GM12891 (cell line): ENCODE data around the gene AADACL3.
"Not testable (repeated sequence)": the region's sequence is repeated elsewhere in the genome, so short reads cannot be mapped to it uniquely, and the experiment has no call there.

Source experiments
- DNase-seq: peaks from one replicate; pipeline ENCODE4 v3.0.0; 2011; ENCODE audit warnings: low spot score; ENCODE audit not compliant: insufficient read length
- FAIRE-seq: peaks from 2 replicates; lab custom pipeline; 2011; peaks lifted over from hg19 to GRCh38; lab: Jason Lieb, UNC
- PAX5 ChIP-seq: IDR thresholded peaks from 2 replicates; pipeline ENCODE4 v1.6.1; 2011; ENCODE audit warnings: low read length, moderate library complexity, mild to moderate bottlenecking; ENCODE audit not compliant: insufficient read depth, severe bottlenecking
- POLR2A ChIP-seq: IDR thresholded peaks from 2 replicates; pipeline ENCODE4 v1.6.1; 2011; ENCODE audit warnings: low read depth, low read length, control low read depth
- POLR2AphosphoS5 ChIP-seq: IDR thresholded peaks from 2 replicates; pipeline ENCODE4 v1.6.1; 2011; ENCODE audit warnings: low read depth, low read length, control low read depth
- POU2F2 ChIP-seq: IDR thresholded peaks from 2 replicates; pipeline ENCODE4 v1.6.1; 2011; ENCODE audit warnings: low read depth, mild to moderate bottlenecking, control low read depth, low read length, moderate library complexity
- SPI1 ChIP-seq: IDR thresholded peaks from 2 replicates; pipeline ENCODE4 v1.6.1; 2011; ENCODE audit warnings: low read depth, low read length, control low read depth
- TAF1 ChIP-seq: IDR thresholded peaks from 2 replicates; pipeline ENCODE4 v1.6.1; 2011; ENCODE audit warnings: low read depth, low read length, control low read depth

AADACL3 gene

GRCh38 chr1:12697397-12697796 is 18.5 kb upstream of the AADACL3 start:
- no peak for TF ChIP-seq POLR2A
- no peak for TF ChIP-seq POU2F2
- no peak for TF ChIP-seq PAX5
- TF ChIP-seq SPI1, result no peak
- TF ChIP-seq POLR2AphosphoS5, result no peak
- TF ChIP-seq TAF1, result no peak
- FAIRE-seq (no peak), DNase-seq (no peak)

DNA sequence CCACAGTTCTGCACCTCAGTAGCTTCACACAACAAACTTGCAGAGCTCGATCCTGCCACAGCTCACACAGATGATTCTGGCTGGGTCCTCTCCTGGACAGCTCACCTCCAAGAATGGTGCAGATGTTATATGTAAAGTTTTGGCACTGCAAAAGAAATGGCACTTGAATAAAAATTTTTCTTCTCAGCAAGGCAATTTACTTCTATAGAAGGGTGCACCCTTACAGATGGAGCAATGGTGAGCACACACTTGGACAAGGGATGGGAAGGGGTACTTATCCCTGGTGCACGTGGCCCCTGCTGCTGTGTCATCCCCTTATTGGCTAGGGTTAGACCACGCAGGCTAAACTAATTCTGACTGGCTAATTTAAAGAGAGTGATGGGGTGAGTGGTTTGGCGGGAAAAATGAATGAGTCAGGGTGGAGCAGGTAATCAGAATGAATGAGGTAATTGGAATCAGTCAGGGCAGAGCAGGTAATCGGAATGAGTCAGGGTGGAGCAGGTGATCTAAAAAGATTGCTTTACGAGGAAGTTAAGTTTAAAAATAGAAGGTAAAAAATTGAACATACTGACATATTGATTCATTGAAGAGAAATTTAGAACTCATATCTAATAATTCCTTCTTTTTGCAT is 12.0 kb upstream of the AADACL3 start:
- TF ChIP-seq POLR2AphosphoS5 (no peak), SPI1 (no peak)

GRCh38 chr1:12706061-12706460 is 9.8 kb upstream of the AADACL3 start:
- no peak for FAIRE-seq
- DNase-seq, result no peak
- TF ChIP-seq SPI1 (no peak), PAX5 (no peak), POLR2A (no peak), TAF1 (no peak), POLR2AphosphoS5 (no peak), POU2F2 (no peak)

More for the DNA sequence above, 12.0 kb upstream of the AADACL3 start:
- FAIRE-seq (no peak), DNase-seq (no peak)

GRCh38 chr1:12708396-12709090 is 7.4 kb upstream of the AADACL3 start:
- no peak for DNase-seq
- FAIRE-seq, result no peak
- TF ChIP-seq POLR2AphosphoS5, result no peak
- no peak for TF ChIP-seq POU2F2
- no peak for TF ChIP-seq TAF1
- no peak for TF ChIP-seq PAX5

- DNase-seq, result no peak
- no peak for FAIRE-seq
- TF ChIP-seq SPI1, result no peak
- no peak for TF ChIP-seq PAX5
- TF ChIP-seq POU2F2, result no peak
- TF ChIP-seq TAF1, result no peak
- TF ChIP-seq POLR2AphosphoS5, result no peak
- no peak for TF ChIP-seq POLR2A
Observed at GRCh38 chr1:12709091-12709491, 6.8 kb upstream of the AADACL3 start.

GRCh38 chr1:12709696-12710095 is 6.2 kb upstream of the AADACL3 start:
- no peak for FAIRE-seq
- TF ChIP-seq PAX5, result no peak
- TF ChIP-seq SPI1, result no peak
- no peak for TF ChIP-seq POLR2AphosphoS5
- no peak for TF ChIP-seq POLR2A
- TF ChIP-seq TAF1, result no peak
- TF ChIP-seq POU2F2, result no peak
- DNase-seq, result no peak

- TF ChIP-seq POU2F2 (no peak), POLR2A (no peak), POLR2AphosphoS5 (no peak), SPI1 (no peak), TAF1 (no peak), PAX5 (no peak)
- DNase-seq (no peak), FAIRE-seq (no peak)
Observed at GRCh38 chr1:12711536-12711935, 4.4 kb upstream of the AADACL3 start.

DNA sequence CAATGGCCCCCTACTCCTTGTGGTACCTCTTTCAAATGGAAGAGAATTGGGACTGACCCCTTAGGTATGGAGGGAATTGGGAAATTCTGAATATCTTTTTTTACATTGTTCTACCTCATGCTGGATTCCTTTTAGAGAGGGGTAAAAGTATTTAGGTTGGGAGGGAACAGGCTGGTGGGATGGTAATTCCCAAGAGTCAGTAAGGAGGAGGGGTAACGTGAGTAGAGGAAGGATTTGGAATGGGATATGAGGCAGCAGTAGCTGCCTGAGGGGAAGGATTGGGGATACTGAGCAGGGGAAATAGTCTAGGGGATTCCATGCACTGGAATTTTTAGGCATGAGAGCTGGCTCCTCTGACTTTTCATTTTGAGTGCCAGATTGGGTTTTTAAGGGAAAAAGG is 3.8 kb upstream of the AADACL3 start:
- FAIRE-seq (no peak), DNase-seq (no peak)
- TF ChIP-seq SPI1 (no peak), TAF1 (no peak), POLR2A (no peak), POLR2AphosphoS5 (no peak), PAX5 (no peak), POU2F2 (no peak)

GRCh38 chr1:12712929-12713328 is 3.0 kb upstream of the AADACL3 start:
- FAIRE-seq (no peak), DNase-seq (no peak)
- TF ChIP-seq POU2F2 (no peak), POLR2A (no peak), SPI1 (no peak), POLR2AphosphoS5 (no peak), TAF1 (no peak), PAX5 (no peak)

- FAIRE-seq, result not testable (repeated sequence)
Observed at GRCh38 chr1:12713651-12714050, 2.3 kb upstream of the AADACL3 start.

DNA sequence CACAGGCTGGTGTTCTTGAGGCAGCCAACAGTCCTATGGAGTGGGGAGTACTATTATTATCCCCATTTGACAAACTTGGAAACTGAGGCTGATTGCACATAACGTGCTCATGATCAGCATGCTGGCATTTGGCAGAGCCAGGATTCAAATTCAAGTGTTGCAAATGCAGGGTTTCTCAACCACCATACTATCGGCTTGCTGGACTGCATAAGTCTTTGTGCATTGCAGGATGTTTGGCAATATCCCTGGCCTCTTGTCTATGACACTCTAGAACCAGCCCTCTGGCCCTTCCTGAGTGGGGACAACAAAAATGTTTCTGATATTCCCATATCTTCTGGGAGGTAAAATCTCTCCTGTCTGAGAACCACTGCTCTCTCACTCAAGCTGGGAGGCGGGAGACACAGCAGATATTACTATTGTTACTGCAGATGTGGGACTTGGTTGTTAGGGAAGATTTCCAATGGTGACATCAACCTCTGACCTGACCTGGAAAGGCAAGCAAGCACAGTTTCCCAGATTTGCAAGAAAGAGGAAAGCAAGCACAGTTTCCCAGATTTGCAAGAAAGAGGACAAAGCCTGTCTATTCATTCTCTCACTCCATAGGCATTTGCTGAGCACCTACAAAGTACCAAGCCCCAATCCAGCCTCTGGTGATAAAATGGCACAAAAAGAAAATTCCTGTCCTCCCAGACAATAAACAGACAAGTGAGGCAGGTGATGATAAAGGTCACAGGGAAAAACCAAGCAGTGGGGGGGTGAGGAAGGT is 1.0 kb upstream of the AADACL3 start:
- DNase-seq (no peak), FAIRE-seq (no peak)
- no peak for TF ChIP-seq PAX5
- no peak for TF ChIP-seq POU2F2
- no peak for TF ChIP-seq POLR2A
- TF ChIP-seq TAF1, result no peak
- TF ChIP-seq SPI1, result no peak
- no peak for TF ChIP-seq POLR2AphosphoS5

More at GRCh38 chr1:12713651-12714050, 2.3 kb upstream of the AADACL3 start:
- DNase-seq, result not testable (repeated sequence)
